ENCODE results near the gene SLC17A8.

- no peak for TF ChIP-seq CTCF (IDR thresholded peaks at IDR 0.05; ENCODE audit: insufficient read depth, low read depth, low read length)
- TF ChIP-seq EZH2 (IDR thresholded peaks at IDR 0.05; ENCODE audit: insufficient read depth, low read length): no peak
These were observed 77.3 kb downstream of the SLC17A8 start for GRCh38 chr12:100434177-100434576.

Measured in astrocyte (in vitro differentiated cells and primary cell).